Activated CD8-positive, alpha-beta T cell treated with anti-CD3 and anti-CD28 coated beads, Interleukin-2, amount 10 ng/mL, durations not matched to agents 7 days and 5 days (primary cell): ENCODE data around the gene AP4M1. TPM values are rescaled to one million over a fixed set of nuclear protein-coding genes. Genes with fewer than 3 reads are reported as not detected.

Experiments used
- ATAC-seq: fragments of 150-1000 bp; cut with Tn5 transposase; one replicate; pipeline ENCODE4 v1.10.0; 2021; ENCODE audit warnings: moderate library complexity
- CTCF ChIA-PET: fragments of 350-600 bp; sonication (Branson Sonifier 250); formaldehyde crosslinking; loops from one replicate; lab custom pipeline; 2021; ENCODE audit warnings: antibody characterized with exemption; lab: Charles Lee
- POLR2A ChIA-PET: fragments of 350-600 bp; sonication (Branson Sonifier 250); formaldehyde crosslinking; loops from one replicate; lab custom pipeline; 2021; ENCODE audit warnings: antibody characterized with exemption; lab: Charles Lee
- DNase-seq: peaks from one replicate; pipeline ENCODE4 v3.0.0-alpha.2; 2020
- H3K27ac Mint-ChIP-seq: one replicate; pipeline ENCODE4 v1.8.0; 2021; ENCODE audit warnings: mild to moderate bottlenecking, mixed read lengths
- H3K27me3 Mint-ChIP-seq: one replicate; pipeline ENCODE4 v1.8.0; 2021; ENCODE audit warnings: low read depth, mixed read lengths
- H3K36me3 Mint-ChIP-seq: one replicate; pipeline ENCODE4 v1.8.0; 2021; ENCODE audit warnings: low read depth, mixed read lengths
- H3K4me1 Mint-ChIP-seq: one replicate; pipeline ENCODE4 v1.8.0; 2021; ENCODE audit warnings: low read depth, mixed read lengths
- H3K4me3 Mint-ChIP-seq: one replicate; pipeline ENCODE4 v1.8.0; 2021; ENCODE audit warnings: mild to moderate bottlenecking, mixed read lengths
- H3K9me3 Mint-ChIP-seq: one replicate; pipeline ENCODE4 v1.8.0; 2022; ENCODE audit warnings: mixed read lengths; ENCODE audit not compliant: insufficient read depth
- total RNA-seq, 2 experiments: library from RNA; stranded (reverse); gene quantifications; one replicate each; pipeline ENCODE4 v1.2.3, GENCODE V29; 2021

Gene AP4M1
- total RNA-seq, 2 experiments from 2014 or later, result 10.8 to 13.0 TPM

DNA sequence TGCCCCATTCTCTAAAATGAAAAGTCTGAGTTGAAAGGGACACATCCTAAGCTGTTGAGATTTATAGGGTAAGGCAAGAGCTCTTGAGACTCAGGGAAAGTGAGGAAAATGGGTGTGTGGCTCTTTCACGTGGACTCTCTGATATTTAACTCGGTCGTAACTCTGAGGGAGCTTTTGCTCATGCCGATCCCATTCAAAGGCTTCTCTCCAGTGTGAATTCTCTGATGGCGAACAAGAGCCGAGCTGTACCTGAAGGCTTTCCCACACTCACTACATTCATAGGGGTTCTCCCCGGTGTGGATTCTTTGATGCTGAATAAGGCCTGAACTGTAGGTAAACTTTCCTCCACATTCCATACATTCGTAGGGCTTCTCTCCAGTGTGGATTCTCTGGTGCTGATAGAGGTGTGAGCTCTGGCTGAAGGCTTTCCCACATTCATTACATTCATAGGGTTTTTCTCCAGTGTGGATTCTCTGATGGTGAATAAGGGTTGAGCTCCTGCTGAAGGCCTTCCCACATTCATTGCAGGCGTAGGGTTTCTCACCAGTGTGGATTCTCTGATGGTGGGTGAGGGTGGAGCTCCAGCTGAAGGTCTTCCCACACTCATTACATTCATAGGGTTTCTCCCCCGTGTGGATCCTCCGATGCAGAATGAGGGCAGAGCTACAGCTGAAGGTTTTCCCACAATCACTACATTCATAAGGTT is 30.3 kb upstream of the AP4M1 start:
- DNase-seq (no peak), ATAC-seq (no peak)
- Mint-ChIP-seq H3K27ac (no peak overlapping the region), H3K4me1 (no peaks in the 10 kb centered on the region), H3K27me3 (no peaks in the 10 kb centered on the region), H3K4me3 (no peak overlapping the region), H3K9me3 (peaks cover 26% of the 10 kb centered on the region), H3K36me3 (peaks cover 76% of the 10 kb centered on the region)
- ChIA-PET CTCF (interaction anchor here (0.8 to 1.1 kb wide), 3 partner anchors 8 to 18 kb away, joined by 3 to 5 read pairs (median 4); partner anchors contain the start of gene ZNF3), POLR2A (interaction anchor here (1.1 kb wide), 1 partner anchor 56 kb away, joined by 4 read pairs; the partner anchor contains the start of gene ZKSCAN1)

DNA sequence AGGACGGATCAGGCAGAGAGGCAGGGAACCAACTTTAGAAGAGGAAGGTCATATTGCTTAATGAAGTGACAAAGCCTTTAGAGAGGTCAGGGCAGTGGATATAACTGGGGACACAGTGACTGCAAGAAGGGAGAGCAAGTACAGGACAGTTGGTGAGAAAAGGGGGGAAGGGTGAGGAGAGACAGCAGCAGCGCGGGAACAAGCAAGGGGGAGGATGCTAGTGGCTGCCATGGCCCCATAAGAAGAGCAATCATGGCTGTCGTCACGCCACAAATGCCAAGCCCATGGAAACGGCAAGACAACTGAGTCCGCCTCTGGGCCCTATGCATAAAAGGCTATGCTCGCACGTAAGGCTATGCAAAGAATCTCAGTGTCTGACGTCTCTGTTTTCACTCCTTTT is 29.0 kb upstream of the AP4M1 start:
- H3K36me3 Mint-ChIP-seq, result peaks cover 83% of the 10 kb centered on the region
- ATAC-seq (no peak), DNase-seq (no peak)
- ChIA-PET POLR2A (interaction anchor here (1.4 kb wide), 1 partner anchor 8 kb away, joined by 5 read pairs; no protein-coding TSS in a partner anchor), CTCF (interaction anchor here (1.3 to 1.5 kb wide), 2 partner anchors 10 to 22 kb away, joined by 3 to 4 read pairs; partner anchors contain the start of gene ZSCAN21)
- peaks cover 26% of the 10 kb centered on the region for H3K9me3 Mint-ChIP-seq
- no peak overlapping the region for H3K4me3 Mint-ChIP-seq
- no peaks in the 10 kb centered on the region for H3K4me1 Mint-ChIP-seq
- H3K27ac Mint-ChIP-seq, result no peak overlapping the region
- H3K27me3 Mint-ChIP-seq, result no peaks in the 10 kb centered on the region

DNA sequence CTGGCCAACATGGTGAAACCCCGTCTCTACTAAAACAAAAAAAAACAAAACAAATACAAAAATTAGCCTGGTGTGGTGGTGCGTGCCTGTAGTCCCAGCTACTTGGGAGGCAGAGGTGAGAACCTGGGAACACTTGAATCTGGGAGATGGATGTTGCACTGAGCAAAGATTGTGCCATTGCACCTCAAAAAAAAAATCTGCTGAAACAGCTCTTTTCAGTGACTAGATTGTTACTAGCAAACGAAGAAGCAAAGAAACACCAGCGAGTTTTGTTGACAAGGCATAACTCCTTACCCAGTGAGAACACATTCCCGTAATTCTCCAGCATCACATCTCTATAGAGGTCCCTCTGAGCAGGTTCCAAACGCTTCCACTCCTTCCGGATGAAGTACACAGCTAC is 26.6 kb upstream of the AP4M1 start:
- Mint-ChIP-seq H3K36me3 (peaks cover 82% of the 10 kb centered on the region), H3K4me1 (peaks cover 4% of the 10 kb centered on the region), H3K9me3 (peaks cover 26% of the 10 kb centered on the region), H3K27me3 (no peaks in the 10 kb centered on the region), H3K4me3 (no peak overlapping the region), H3K27ac (no peak overlapping the region)
- no peak for DNase-seq
- ATAC-seq, result no peak
- POLR2A ChIA-PET, result interaction anchor here (0.6 to 0.7 kb wide), 3 partner anchors 58 to 712 kb away, joined by 3 to 4 read pairs (median 3); no protein-coding TSS in a partner anchor
- CTCF ChIA-PET, result no interaction called here

DNA sequence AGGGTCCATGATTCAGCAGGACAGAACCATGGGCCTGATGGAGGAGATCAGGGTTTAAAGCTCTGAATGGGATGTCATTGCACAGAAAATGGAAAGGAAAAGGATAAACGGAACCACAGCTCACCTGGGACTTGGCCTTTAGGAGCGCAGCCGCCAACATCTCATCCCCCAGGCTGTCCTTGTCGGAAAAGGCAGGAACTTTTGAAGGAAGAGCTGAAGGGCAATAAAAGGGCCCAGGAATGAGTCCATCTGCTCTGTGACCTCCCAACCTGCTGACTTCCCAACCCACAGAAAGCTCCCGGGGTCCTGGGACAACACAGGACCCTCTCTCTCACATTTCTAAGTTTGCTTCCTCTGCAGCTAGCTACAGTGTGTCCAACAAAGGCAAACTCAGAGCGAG is 26.0 kb upstream of the AP4M1 start:
- Mint-ChIP-seq H3K36me3 (peaks cover 76% of the 10 kb centered on the region), H3K27me3 (no peaks in the 10 kb centered on the region), H3K4me1 (peaks cover 9% of the 10 kb centered on the region), H3K4me3 (no peak overlapping the region), H3K27ac (no peak overlapping the region), H3K9me3 (peaks cover 21% of the 10 kb centered on the region)
- ATAC-seq, result no peak
- POLR2A ChIA-PET, result interaction anchor here (0.6 kb wide), 1 partner anchor 616 kb away, joined by 3 read pairs; no protein-coding TSS in a partner anchor
- DNase-seq, result no peak
- CTCF ChIA-PET, result interaction anchor here (1.2 kb wide), 1 partner anchor 14 kb away, joined by 3 read pairs; no protein-coding TSS in a partner anchor

DNA sequence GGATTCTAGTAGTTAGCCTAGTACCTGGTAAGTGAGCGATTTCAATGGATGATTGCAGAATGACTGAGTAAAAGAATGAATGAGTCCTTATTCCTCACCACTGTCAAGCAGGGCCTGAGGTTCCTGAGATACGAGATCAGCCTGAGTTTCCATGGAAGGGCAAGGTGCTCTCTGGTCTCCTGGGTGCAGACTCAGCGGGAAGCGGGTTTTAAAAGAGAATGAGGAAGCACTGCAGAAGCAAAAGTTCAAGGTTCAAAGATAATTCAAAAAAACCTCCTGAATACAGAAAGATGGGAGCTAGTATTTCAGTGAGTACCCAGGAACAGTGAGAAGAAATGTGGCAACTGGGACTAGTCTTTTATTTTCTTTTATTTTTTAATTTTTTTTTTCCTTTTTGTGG is 24.2 kb upstream of the AP4M1 start:
- Mint-ChIP-seq H3K36me3 (peaks cover 58% of the 10 kb centered on the region), H3K27ac (no peak overlapping the region), H3K4me3 (no peak overlapping the region), H3K27me3 (no peaks in the 10 kb centered on the region), H3K9me3 (peaks cover 9% of the 10 kb centered on the region), H3K4me1 (peaks cover 17% of the 10 kb centered on the region)
- ChIA-PET CTCF (interaction anchor here (0.6 to 1.1 kb wide), 2 partner anchors 13 to 97 kb away, joined by 3 to 5 read pairs; no protein-coding TSS in a partner anchor), POLR2A (interaction anchor here (0.7 kb wide), 1 partner anchor 62 kb away, joined by 3 read pairs; no protein-coding TSS in a partner anchor)
- ATAC-seq, result no peak
- DNase-seq, result no peak

DNA sequence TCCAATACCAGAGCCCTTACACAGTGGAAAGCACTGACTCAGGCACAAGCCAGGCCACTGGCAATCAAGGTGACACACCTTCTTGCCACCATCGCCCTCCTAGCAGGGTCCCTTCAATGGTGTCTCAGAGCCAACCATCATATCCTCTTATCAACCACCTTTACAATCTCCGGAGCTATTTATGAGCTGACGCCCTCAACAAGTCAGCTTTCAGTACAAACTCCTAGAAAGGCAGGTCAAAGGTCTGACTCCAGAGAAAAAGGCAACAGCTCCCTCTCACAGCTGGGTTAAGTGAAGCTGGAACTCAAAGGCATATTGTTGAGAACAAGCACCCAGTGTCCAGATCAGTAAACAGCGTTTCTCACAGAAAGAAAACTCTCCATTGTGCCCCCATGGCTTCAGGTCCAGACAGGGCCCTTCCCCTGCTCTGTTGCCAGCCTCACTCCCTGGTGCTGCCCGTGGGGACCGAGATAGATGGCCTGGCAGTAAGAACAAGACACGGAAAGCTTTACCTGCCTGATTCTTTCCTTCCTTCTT is 22.4 kb upstream of the AP4M1 start:
- Mint-ChIP-seq H3K4me3 (no peak overlapping the region), H3K9me3 (no peaks in the 10 kb centered on the region), H3K36me3 (peaks cover 41% of the 10 kb centered on the region), H3K4me1 (peaks cover 25% of the 10 kb centered on the region), H3K27ac (peak overlapping the region; percentile 17), H3K27me3 (peaks cover 3% of the 10 kb centered on the region)
- no peak for ATAC-seq
- ChIA-PET CTCF (interaction anchor here (1.2 to 1.8 kb wide), 2 partner anchors 8 to 38 kb away, joined by 3 to 5 read pairs; no protein-coding TSS in a partner anchor), POLR2A (no interaction called here)
- no peak for DNase-seq

DNA sequence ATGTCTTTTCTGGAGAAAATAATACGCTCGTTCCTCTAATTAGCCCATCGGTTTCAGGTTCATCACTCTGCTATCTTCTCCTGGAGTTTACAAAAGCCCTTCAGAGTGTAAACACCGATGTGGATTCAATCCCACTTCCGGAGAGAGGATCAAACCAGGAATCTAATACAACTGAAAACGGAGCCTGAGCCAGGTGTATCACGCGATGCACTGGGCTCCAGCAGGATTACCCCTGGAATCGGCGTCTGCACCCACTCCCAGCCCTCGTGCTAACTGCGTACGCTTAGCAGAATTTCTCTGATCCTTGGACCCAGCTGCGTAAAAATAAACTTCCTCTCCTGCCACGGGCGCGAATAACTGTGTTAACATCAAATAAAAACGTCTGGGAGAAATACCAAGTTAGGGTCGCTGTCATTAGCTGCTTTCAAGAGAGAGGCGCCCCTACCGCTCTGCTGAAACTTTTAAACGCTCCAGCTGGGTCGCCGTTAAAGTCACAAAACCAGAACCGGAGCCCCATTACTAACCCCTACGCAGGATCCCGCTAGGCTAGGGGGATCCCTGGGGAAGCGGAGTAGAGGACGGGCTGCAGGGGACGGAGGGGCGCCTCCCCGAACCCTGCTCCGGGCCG is 20.4 kb upstream of the AP4M1 start:
- ATAC-seq (no peak), DNase-seq (no peak)
- ChIA-PET CTCF (interaction anchor here (0.9 to 1.2 kb wide), 3 partner anchors 9 to 96 kb away, joined by 3 read pairs; partner anchors contain the start of genes GPC2 and STAG3), POLR2A (interaction anchor here (0.6 to 3.0 kb wide), 4 partner anchors 19 to 161 kb away, joined by 3 to 19 read pairs (median 4); partner anchors contain the start of genes AP4M1, MCM7, ZKSCAN1 and ZSCAN21)
- H3K4me3 Mint-ChIP-seq, result peak overlapping the region; percentile 83
- peaks cover 25% of the 10 kb centered on the region for H3K4me1 Mint-ChIP-seq
- peaks cover 3% of the 10 kb centered on the region for H3K27me3 Mint-ChIP-seq
- peak overlapping the region; percentile 72 for H3K27ac Mint-ChIP-seq
- peaks cover 21% of the 10 kb centered on the region for H3K36me3 Mint-ChIP-seq
- no peaks in the 10 kb centered on the region for H3K9me3 Mint-ChIP-seq

DNA sequence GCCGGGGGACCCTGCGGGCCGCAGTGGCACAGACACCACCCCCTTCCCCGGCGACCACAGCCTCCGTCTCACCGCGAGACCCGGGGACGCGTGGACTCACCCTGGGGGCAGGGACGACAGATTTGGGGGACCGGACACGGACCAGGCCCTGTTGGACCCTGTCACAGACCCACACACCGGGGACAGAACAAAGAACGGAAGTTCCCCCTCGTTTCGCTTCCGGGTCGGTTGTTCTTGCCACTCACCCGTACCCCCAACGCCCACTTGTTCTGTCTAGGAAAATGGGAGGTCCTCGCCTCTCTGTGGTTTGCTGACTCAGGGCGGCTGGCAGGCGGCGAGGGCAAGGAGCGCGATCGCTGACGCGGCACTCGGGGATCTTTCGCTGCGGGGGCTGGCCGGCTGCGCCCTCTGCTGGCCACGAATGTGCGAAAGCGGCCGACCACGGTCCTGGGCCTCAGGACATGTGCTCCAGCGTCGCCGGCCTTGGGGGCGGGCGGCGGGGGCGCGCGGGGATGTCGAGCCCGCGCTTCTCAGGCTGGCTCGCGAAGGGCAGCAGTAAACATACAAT is 19.8 kb upstream of the AP4M1 start, which contains the start of gene ZNF3:
Gene ZNF3 (minus strand): TSS at position 189 of the 568 bp plus-strand sequence. CDS start 4,366 bp downstream, outside the sequence.
- Mint-ChIP-seq H3K27me3 (peaks cover 3% of the 10 kb centered on the region), H3K27ac (peak within 1 kb of the TSS; percentile 90), H3K4me3 (peak within 1 kb of the TSS; percentile 83), H3K4me1 (peaks cover 25% of the 10 kb centered on the region), H3K9me3 (no peaks in the 10 kb centered on the region), H3K36me3 (peaks cover 17% of the 10 kb centered on the region)
- ATAC-seq, result peak; percentile 91
- POLR2A ChIA-PET, result interaction anchor here (0.7 to 3.0 kb wide), 8 partner anchors 13 to 673 kb away, joined by 3 to 19 read pairs (median 4); partner anchors contain the start of genes AP4M1, BUD31, MCM7 and PDAP1
- CTCF ChIA-PET, result interaction anchor here (0.7 to 1.4 kb wide), 14 partner anchors 10 to 450 kb away, joined by 3 to 10 read pairs (median 4); partner anchors contain the start of genes ZKSCAN1 and ZSCAN21
- DNase-seq, result peak; percentile 99

DNA sequence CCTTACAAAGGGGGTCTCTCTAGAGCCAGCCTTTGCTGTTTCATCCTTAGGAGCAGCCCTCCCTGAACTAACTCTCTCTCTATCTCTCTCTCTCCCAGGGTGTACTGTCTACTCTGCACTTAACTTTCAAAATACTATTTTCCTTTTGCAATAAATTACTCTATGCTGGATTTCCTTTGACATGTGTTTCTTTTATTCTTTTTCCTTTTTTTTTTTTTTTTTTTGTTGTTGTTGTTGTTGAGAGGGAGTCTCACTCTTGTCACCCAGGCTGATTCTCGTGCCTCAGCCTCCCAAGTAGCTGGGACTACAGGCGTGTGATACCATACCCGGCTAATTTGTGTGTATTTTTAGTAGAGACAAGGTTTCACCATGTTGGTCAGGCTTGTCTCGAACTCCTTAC is 18.5 kb upstream of the AP4M1 start:
- Mint-ChIP-seq H3K4me1 (peaks cover 31% of the 10 kb centered on the region), H3K9me3 (no peaks in the 10 kb centered on the region), H3K36me3 (peaks cover 9% of the 10 kb centered on the region), H3K4me3 (peak overlapping the region; percentile 83), H3K27me3 (peaks cover 3% of the 10 kb centered on the region), H3K27ac (peak overlapping the region; percentile 82)
- POLR2A ChIA-PET, result interaction anchor here (0.6 to 3.0 kb wide), 9 partner anchors 12 to 524 kb away, joined by 3 to 19 read pairs (median 4); partner anchors contain the start of genes AP4M1, MBLAC1, MCM7 and TRIM4
- ATAC-seq (no peak), DNase-seq (no peak)
- CTCF ChIA-PET, result interaction anchor here (0.8 to 2.0 kb wide), 17 partner anchors 10 to 451 kb away, joined by 3 to 10 read pairs (median 4); partner anchors contain the start of genes AP4M1, TRIM4, ZKSCAN1 and ZSCAN21

DNA sequence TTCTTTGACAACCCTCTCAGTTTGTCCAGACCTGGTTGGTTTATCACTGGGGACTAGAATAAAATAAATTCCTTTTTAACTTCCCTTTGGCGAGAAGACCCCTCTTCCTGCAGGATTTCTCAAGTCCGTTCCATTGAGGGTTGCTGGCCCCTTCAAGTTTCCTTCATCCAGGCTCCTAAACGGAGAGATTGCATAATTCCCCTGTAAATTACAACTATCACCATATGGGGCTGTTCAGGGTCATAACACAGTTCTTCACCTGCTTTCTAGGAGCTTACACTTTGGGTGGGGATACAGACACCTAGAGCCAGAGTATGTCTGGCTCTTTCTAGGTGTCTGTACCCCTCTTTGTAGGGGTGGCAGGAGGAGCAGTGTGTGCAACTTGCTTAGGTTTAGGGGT is 15.9 kb upstream of the AP4M1 start:
- Mint-ChIP-seq H3K4me3 (no peak overlapping the region), H3K4me1 (peaks cover 37% of the 10 kb centered on the region), H3K36me3 (peaks cover 3% of the 10 kb centered on the region), H3K27me3 (peaks cover 3% of the 10 kb centered on the region), H3K9me3 (no peaks in the 10 kb centered on the region), H3K27ac (no peak overlapping the region)
- POLR2A ChIA-PET, result interaction anchor here (1.3 kb wide), 1 partner anchor 10 kb away, joined by 3 read pairs; no protein-coding TSS in a partner anchor
- DNase-seq (no peak), ATAC-seq (no peak)
- CTCF ChIA-PET, result interaction anchor here (0.9 to 1.7 kb wide), 3 partner anchors 45 to 172 kb away, joined by 3 to 8 read pairs (median 4); no protein-coding TSS in a partner anchor
